Head of caudate nucleus (tissue), 42 donors: Measurements from ENCODE around the gene MAML2.

Experiments
- DNase-seq, 42 donors: peaks; one replicate each; pipeline versions ENCODE4 v3.0.0 to v3.0.0-alpha.2; 2020 to 2021; ENCODE audit warnings: mixed read lengths in 7 of 42
- intact Hi-C: fragments of 100-400 bp; cut with DNase I; formaldehyde crosslinking; loops from one replicate; pipeline ENCODE4 v1.15.0; 2022

The MAML2 gene

GRCh38 chr11:96230686-96231085 is 112.3 kb downstream of the MAML2 start:
- DNase-seq, result no peak
- intact Hi-C loops, result no loop called here

- DNase-seq, result no peak
- intact Hi-C loops, result no loop called here
These were observed 113.5 kb downstream of the MAML2 start for GRCh38 chr11:96229354-96229977.

GRCh38 chr11:96228910-96229309 is 114.1 kb downstream of the MAML2 start:
- no peak for DNase-seq
- intact Hi-C loops, result no loop called here

GRCh38 chr11:96228473-96228891 is 114.5 kb downstream of the MAML2 start:
- intact Hi-C loops, result no loop called here
- DNase-seq, result no peak

GRCh38 chr11:96227244-96227643 is 115.8 kb downstream of the MAML2 start:
- DNase-seq, result no peak
- intact Hi-C loops, result no loop called here

GRCh38 chr11:96223083-96223482 is 119.9 kb downstream of the MAML2 start:
- intact Hi-C loops, result no loop called here

GRCh38 chr11:96222102-96222501 is 120.9 kb downstream of the MAML2 start:
- DNase-seq, result no peak
- intact Hi-C loops, result no loop called here

More at GRCh38 chr11:96223083-96223482, 119.9 kb downstream of the MAML2 start:
- no peak for DNase-seq

- intact Hi-C loops, result no loop called here
- DNase-seq, result no peak
These were observed 121.5 kb downstream of the MAML2 start for GRCh38 chr11:96221244-96222070.

GRCh38 chr11:96219981-96220623 is 122.9 kb downstream of the MAML2 start:
- DNase-seq, result no peak

GRCh38 chr11:96218901-96219300 is 124.1 kb downstream of the MAML2 start:
- DNase-seq, result no peak
- intact Hi-C loops, result no loop called here

More at GRCh38 chr11:96219981-96220623, 122.9 kb downstream of the MAML2 start:
- intact Hi-C loops, result no loop called here

GRCh38 chr11:96218006-96218405 is 125.0 kb downstream of the MAML2 start:
- intact Hi-C loops, result no loop called here
- no peak for DNase-seq

GRCh38 chr11:96217206-96217605 is 125.8 kb downstream of the MAML2 start:
- intact Hi-C loops, result no loop called here
- no peak for DNase-seq

- intact Hi-C loops, result no loop called here
- DNase-seq, result no peak
These were observed 127.2 kb downstream of the MAML2 start for GRCh38 chr11:96215826-96216225.

- intact Hi-C loops, result no loop called here
- DNase-seq, result peak in 1 of 42 donors; percentile 10
These were observed 127.7 kb downstream of the MAML2 start for GRCh38 chr11:96215110-96215782.

GRCh38 chr11:96214777-96215109 is 128.3 kb downstream of the MAML2 start:
- intact Hi-C loops, result no loop called here
- no peak for DNase-seq

GRCh38 chr11:96213500-96213899 is 129.5 kb downstream of the MAML2 start:
- intact Hi-C loops, result no loop called here
- no peak for DNase-seq

- intact Hi-C loops, result no loop called here
These were observed 131.6 kb downstream of the MAML2 start for GRCh38 chr11:96211436-96211835.

GRCh38 chr11:96207459-96208449 is 135.2 kb downstream of the MAML2 start:
- DNase-seq, result no peak
- intact Hi-C loops, result no loop called here

More at GRCh38 chr11:96211436-96211835, 131.6 kb downstream of the MAML2 start:
- no peak for DNase-seq

- no peak for DNase-seq
- intact Hi-C loops, result no loop called here
These were observed 136.0 kb downstream of the MAML2 start for GRCh38 chr11:96206955-96207354.
